Ascending aorta (tissue), 2 donors: Measurements from ENCODE around the gene AUTS2. TPM values are rescaled to one million over a fixed set of nuclear protein-coding genes. Genes with fewer than 3 reads are reported as not detected.

ENCODE experiments used
- DNase-seq, 2 donors: peaks; one replicate each; pipeline ENCODE4 v3.0.0-alpha.2; 2019; ENCODE audit warnings: low spot score in 2 of 2
- H3K27ac ChIP-seq, 2 donors: fragments of 200-600 bp; sonication (generic); one replicate each; pipeline ENCODE4 v1.5.1; 2016 to 2017; ENCODE audit warnings: mild to moderate bottlenecking in 1 of 2
- H3K27me3 ChIP-seq: fragments of 200-600 bp; sonication (generic); one replicate; pipeline ENCODE4 v1.5.1; 2017
- H3K36me3 ChIP-seq, 2 donors: fragments of 200-600 bp; sonication (generic); one replicate each; pipeline ENCODE4 v1.5.1; 2016
- H3K4me1 ChIP-seq, 2 donors: fragments of 200-600 bp; sonication (generic); one replicate each; pipeline ENCODE4 v1.5.1; 2016 to 2017; ENCODE audit warnings: mild to moderate bottlenecking in 1 of 2
- H3K4me3 ChIP-seq, 2 donors: fragments of 200-600 bp; sonication (generic); one replicate each; pipeline ENCODE4 v1.5.1; 2016 to 2017; ENCODE audit warnings: mild to moderate bottlenecking in 1 of 2
- H3K9me3 ChIP-seq, 2 donors: fragments of 200-600 bp; sonication (generic); one replicate each; pipeline ENCODE4 v1.5.1; 2016
- CTCF ChIP-seq, 3 experiments: fragments of 200-600 bp in 2 of 3; fragments of 450-650 bp in 1 of 3; sonication (generic) in 2 of 3; IDR thresholded peaks; one replicate each; pipeline ENCODE4 v1.5.1; 2016 to 2019; ENCODE audit warnings: antibody characterized with exemption in 3 of 3, mild to moderate bottlenecking in 1 of 3, moderate library complexity in 1 of 3
- intact Hi-C: fragments of 100-400 bp; cut with DNase I; formaldehyde crosslinking; loops from one replicate; pipeline ENCODE4 v1.15.1; 2023
- total RNA-seq: library from RNA; depleted of rRNA; stranded (reverse); fragments of >200 nt; gene quantifications from one replicate; pipeline ENCODE4 v1.1.0, GENCODE V29; 2016

The AUTS2 gene
- total RNA-seq, 1 donor from 2014 or later, result 90.4 TPM

GRCh38 chr7:69665369-69665768, 67.1 kb downstream of the AUTS2 start:
- Histone ChIP-seq H3K27me3 (no peaks in the 10 kb centered on the region), H3K4me1 (peaks cover 0 to 4% of the 10 kb centered on the region in 2 donors), H3K27ac (no peak overlapping the region), H3K4me3 (no peak overlapping the region), H3K36me3 (no peaks in the 10 kb centered on the region), H3K9me3 (no peaks in the 10 kb centered on the region)
- DNase-seq, result no peak
- intact Hi-C loops, result no loop called here
- TF ChIP-seq CTCF (IDR thresholded peaks at IDR 0.05), result no peak

- TF ChIP-seq CTCF (IDR thresholded peaks at IDR 0.05), result no peak
- no peaks in the 10 kb centered on the region for H3K9me3 ChIP-seq
- H3K27me3 ChIP-seq, result no peaks in the 10 kb centered on the region
- H3K36me3 ChIP-seq, result no peaks in the 10 kb centered on the region
- peaks cover 0 to 10% of the 10 kb centered on the region in 2 donors for H3K4me1 ChIP-seq
- H3K4me3 ChIP-seq, result no peak overlapping the region
- no peak overlapping the region for H3K27ac ChIP-seq
- no peak for DNase-seq
- intact Hi-C loops, result no loop called here
Observed at GRCh38 chr7:69668339-69668870, 70.1 kb downstream of the AUTS2 start.

GRCh38 chr7:69670701-69671100, 72.4 kb downstream of the AUTS2 start:
- Histone ChIP-seq H3K27me3 (no peaks in the 10 kb centered on the region), H3K9me3 (no peaks in the 10 kb centered on the region), H3K4me1 (peaks cover 0 to 12% of the 10 kb centered on the region in 2 donors), H3K27ac (no peak overlapping the region), H3K4me3 (no peak overlapping the region), H3K36me3 (no peaks in the 10 kb centered on the region)
- intact Hi-C loops, result no loop called here
- TF ChIP-seq CTCF (IDR thresholded peaks at IDR 0.05), result no peak
- DNase-seq, result no peak

- intact Hi-C loops, result no loop called here
- Histone ChIP-seq H3K27me3 (no peaks in the 10 kb centered on the region), H3K4me3 (no peak overlapping the region), H3K4me1 (peaks cover 0 to 12% of the 10 kb centered on the region in 2 donors), H3K36me3 (no peaks in the 10 kb centered on the region), H3K27ac (peak overlapping the region in 1 of 2 donors; percentile 12), H3K9me3 (no peaks in the 10 kb centered on the region)
- TF ChIP-seq CTCF (IDR thresholded peaks at IDR 0.05), result no peak
- no peak for DNase-seq
Observed at GRCh38 chr7:69673074-69673473, 74.8 kb downstream of the AUTS2 start.

- intact Hi-C loops, result no loop called here
- no peaks in the 10 kb centered on the region for H3K27me3 ChIP-seq
- TF ChIP-seq CTCF (IDR thresholded peaks at IDR 0.05), result no peak
- peaks cover 0 to 12% of the 10 kb centered on the region in 2 donors for H3K4me1 ChIP-seq
- DNase-seq, result no peak
- no peak overlapping the region for H3K27ac ChIP-seq
- no peak overlapping the region for H3K4me3 ChIP-seq
- no peaks in the 10 kb centered on the region for H3K9me3 ChIP-seq
- H3K36me3 ChIP-seq, result no peaks in the 10 kb centered on the region
Observed at GRCh38 chr7:69674701-69675182, 76.5 kb downstream of the AUTS2 start.

- Histone ChIP-seq H3K4me1 (peaks cover 0 to 8% of the 10 kb centered on the region in 2 donors), H3K4me3 (no peak overlapping the region), H3K27me3 (no peaks in the 10 kb centered on the region), H3K9me3 (no peaks in the 10 kb centered on the region), H3K36me3 (no peaks in the 10 kb centered on the region), H3K27ac (no peak overlapping the region)
- no peak for DNase-seq
- TF ChIP-seq CTCF (IDR thresholded peaks at IDR 0.05), result no peak
- intact Hi-C loops, result no loop called here
Observed at GRCh38 chr7:69676247-69676646, 78.0 kb downstream of the AUTS2 start.
